GM04503 (cell line): ENCODE results near the gene ZPR1.
"Not testable (repeated sequence)": the region's sequence is repeated elsewhere in the genome, so short reads cannot be mapped to it uniquely, and the experiment has no call there.

ENCODE experiments used
- DNase-seq: peaks from one replicate; pipeline ENCODE4 v3.0.0-alpha.2; 2012; ENCODE audit warnings: low read depth

The ZPR1 gene

GRCh38 chr11:116823031-116823843, 35.4 kb upstream of the ZPR1 start, which contains the start of gene APOA4:
APOA4 (minus strand) TSS chr11:116823304; CDS start chr11:116823191, 113 bp downstream.
- DNase-seq, result no peak

DNA sequence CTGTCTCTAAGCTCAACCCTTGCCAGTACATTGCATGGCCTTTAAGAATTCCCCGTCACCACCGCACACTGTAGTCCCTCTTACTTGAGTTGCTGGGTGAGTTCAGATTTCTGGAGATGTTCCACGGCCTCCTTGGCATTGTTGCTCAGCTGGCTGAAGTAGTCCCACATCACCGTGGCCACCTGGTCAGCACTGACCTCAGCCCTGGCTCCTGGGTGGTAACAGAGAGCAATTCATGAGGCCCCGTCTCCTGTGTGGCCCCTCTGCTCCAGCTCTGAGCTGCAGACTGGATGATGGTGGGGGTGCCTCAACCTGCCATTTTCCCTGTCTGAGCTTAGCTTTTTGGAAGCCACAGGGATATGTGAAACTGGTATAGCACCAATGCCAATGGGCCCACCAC, 34.8 kb upstream of the ZPR1 start:
- DNase-seq, result no peak

GRCh38 chr11:116821050-116821918, 33.5 kb upstream of the ZPR1 start:
- no peak for DNase-seq

GRCh38 chr11:116819049-116819448, 31.2 kb upstream of the ZPR1 start:
- no peak for DNase-seq

DNA sequence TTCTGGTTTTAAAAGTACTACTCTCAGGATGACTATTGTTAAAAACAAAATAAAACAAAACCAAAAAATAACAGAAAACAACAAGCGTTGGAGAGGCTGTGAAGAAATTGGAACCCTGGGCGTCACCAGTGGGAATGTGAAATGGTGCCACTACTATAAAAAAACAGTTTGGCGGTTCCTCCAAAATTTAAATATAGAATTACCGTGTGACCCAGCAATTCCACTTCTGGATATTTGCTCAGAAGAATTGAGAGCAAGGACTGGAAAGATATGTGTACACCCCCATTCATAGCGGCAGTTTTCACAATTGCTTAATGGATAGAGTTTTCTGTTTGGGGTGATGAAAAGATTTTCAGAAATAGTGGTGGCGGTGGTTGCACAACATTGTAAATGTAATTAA, 26.7 kb upstream of the ZPR1 start:
- no peak for DNase-seq

DNA sequence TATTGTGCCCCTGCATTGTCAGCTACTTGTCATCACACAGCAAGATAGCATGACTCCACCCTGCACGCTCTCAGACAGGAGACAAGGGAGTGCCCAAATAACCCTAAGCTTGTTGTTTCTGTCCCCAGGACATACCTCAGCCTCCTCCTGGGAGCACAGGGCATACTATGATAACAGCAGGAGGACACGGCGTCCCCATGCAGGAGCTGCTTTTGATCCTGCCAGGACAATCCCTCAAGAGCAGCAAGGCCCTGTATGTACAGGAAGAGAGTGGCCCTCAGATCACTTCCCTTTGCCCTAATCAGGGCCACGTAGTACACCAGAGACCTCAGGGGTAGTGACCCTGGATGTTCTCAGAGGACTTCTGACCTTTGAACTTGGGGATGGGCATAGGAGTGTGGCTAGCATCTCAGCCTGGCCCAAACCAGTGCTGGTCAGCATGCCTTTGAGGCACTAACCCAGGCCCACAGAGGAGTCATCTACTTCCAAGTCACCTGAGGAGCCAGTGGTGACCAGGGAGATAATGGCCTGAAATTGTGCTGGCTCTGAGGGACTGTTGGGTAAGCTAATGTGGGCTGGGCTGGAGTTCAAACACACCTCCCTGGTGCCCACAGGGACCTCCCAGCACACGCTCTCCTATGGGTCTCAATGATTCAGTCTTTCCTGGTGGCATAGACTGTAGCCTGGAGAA, 26.1 kb upstream of the ZPR1 start:
- no peak for DNase-seq

DNA sequence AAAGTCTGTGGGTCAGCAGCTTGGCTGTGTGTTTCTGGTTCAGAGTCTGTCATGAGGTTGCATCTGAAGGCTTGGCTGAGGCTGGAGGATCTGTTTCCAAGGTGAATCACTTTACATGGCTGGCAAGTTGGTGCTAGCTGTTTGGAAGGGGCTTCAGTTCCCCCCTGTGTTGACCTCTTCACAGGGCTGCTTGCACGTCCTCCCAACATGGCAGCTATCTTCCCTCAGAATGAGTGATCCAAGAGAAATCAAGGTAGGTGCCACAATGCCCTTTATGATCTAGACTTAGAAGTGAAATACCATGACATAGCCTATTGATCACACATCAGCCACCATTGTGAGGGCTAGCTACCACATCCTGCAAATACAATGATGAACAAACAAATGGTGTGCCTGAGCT, 25.3 kb upstream of the ZPR1 start:
- DNase-seq, result no peak

GRCh38 chr11:116812109-116812508, 24.3 kb upstream of the ZPR1 start:
- no peak for DNase-seq

- no peak for DNase-seq
These were observed 23.4 kb upstream of the ZPR1 start for GRCh38 chr11:116811194-116811593.

- no peak for DNase-seq
These were observed 20.7 kb upstream of the ZPR1 start for GRCh38 chr11:116808262-116809175.

DNA sequence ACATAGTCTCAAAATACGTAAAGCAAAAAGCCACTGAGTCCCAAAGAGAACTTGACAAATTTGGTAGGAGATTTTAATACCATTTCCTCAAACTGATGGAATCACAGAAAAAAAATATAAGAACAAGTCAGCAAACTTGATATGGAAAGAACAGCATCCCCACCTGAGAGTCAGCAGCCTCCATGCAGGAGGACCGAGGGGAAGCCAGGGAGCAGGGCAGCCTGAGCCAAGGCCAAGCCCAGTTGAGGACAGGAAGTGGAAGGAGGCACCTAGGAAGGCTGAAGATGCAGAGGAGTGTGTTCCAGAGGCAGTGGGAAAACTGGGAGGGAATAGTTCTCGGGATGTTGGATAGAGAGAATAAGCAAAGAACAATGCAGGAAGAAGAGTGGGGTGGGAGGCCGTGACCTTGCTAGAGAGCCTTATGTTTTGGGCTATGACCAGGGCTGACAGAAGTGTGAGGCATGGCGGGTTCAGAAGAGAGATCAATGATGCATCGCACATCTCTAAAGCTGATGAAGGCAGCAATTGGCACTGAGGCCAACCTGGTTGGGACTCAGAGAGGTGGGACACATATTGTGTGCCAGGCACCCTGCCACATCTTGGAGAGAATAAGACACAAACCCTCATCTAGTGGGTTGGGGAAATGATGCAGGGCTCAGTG, 19.9 kb upstream of the ZPR1 start:
- DNase-seq, result no peak

DNA sequence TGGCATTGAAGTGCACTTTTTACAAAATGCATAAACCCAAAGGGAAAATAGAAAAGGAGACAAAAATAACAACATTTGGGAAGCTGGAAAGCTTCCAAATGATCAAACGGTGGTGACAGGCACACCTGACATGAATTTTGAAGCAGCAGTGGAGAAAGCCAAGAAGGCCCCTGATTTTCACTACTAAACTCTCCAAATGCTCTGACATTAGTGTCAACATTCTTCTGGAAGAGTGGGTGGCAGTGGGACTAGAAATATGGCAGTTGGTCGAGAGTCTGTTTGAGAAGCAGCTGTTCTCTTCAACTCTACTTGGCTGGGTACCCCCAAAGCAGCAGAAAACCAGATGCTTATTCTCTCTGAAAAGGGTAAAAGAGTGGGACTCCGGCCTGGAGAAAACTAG, 16.2 kb upstream of the ZPR1 start:
- DNase-seq, result no peak

- not testable (repeated sequence) for DNase-seq
These were observed 13.8 kb upstream of the ZPR1 start for GRCh38 chr11:116801662-116802061.

- no peak for DNase-seq
These were observed 12.8 kb upstream of the ZPR1 start for GRCh38 chr11:116800610-116801009.

- DNase-seq, result no peak
These were observed 10.5 kb upstream of the ZPR1 start for GRCh38 chr11:116798368-116798767.

DNA sequence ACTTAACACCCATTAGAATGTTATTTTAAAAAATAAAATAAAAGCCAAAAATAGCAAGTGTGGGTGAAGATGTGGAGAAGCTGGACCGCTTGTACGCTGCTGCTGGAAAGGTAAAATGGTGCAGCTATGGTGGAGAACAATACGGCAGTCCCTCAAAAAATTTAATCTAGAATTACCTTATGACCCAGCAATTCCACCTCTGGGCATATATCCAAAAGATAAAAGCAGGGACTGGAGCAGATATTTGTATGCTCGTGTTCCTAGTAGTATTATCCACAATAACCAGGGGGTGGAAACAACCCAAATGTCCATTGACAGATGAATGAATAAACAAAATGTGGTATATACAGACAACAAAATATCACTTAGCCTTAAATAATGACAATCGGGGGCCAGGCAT, 10.0 kb upstream of the ZPR1 start:
- no peak for DNase-seq

DNA sequence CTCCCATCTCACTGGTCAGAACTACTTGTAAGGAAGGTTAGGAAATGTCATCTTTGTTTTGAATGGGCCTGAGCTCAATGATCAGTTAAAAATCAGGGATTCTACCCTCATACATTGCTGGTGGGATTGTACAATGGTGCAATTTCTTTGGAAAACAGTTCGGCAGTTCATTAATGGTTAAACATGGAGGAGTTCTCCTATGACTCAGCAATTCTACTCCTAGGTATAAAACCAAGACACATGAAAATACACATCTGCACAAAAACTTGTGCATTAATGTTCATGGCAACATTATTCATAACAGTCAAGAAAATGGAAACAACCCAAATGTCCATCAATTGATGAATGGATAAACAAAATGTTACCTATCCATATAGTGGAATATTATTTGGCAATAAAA, 8.7 kb upstream of the ZPR1 start:
- DNase-seq, result no peak

GRCh38 chr11:116794851-116795250, 7.0 kb upstream of the ZPR1 start:
- no peak for DNase-seq

GRCh38 chr11:116793772-116794097, 5.9 kb upstream of the ZPR1 start:
- DNase-seq, result no peak

DNA sequence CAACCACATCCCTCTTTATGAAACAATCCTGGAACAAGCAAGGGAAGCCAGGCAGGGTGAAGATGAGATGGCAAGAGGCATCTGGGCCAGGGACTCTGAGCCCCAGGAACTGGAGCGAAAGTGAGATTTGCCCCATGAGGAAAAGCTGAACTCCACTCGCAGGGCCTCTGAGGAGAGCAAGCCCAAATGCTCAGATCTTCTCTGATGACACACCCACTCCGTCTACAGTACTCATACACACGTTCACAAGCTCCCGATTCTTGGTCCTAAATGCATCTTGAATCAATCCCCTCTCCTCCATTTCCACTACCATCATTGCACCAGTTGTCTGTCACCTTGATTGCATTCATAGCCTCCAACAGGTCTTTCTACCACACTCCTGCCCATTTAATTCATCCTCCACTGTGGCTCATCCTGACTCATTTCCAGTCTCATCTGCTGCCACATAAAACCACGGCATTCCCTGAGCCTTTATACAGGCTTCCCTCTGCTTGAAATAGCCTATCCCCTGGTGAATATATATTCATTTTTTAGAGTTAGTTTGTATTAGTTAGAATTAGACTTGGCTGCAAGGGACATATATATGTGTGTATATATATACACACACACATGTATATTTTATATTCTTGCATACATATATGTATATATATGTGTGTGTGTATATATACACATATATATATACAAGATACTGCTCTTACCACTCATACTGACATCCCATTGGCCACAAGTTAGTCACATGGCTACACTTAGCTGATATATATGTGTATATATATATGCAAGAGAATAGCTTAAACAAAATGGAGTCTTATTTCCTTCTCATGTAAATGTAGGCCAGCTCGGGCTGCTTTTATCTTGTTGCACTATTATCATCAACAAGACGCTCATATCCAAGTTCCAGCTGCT, 5.3 kb upstream of the ZPR1 start:
- DNase-seq, result peak; percentile 51
